Ishikawa (cell line): ENCODE results near the gene MGAT2.

Experiments
- CEBPB ChIP-seq: IDR thresholded peaks from 2 replicates; pipeline ENCODE4 v1.6.1; 2012
- CREB1 ChIP-seq: IDR thresholded peaks from 2 replicates; pipeline ENCODE4 v1.6.1; 2012; ENCODE audit warnings: low read depth
- EGR1 ChIP-seq: IDR thresholded peaks from 2 replicates; pipeline ENCODE4 v1.6.1; 2012
- EP300 ChIP-seq: IDR thresholded peaks from 2 replicates; pipeline ENCODE4 v1.6.1; 2012; ENCODE audit warnings: borderline replicate concordance
- FOXM1 ChIP-seq: IDR thresholded peaks from 2 replicates; pipeline ENCODE4 v1.6.1; 2012; ENCODE audit warnings: low read depth, borderline replicate concordance
- NFIC ChIP-seq: IDR thresholded peaks from 2 replicates; pipeline ENCODE4 v1.6.1; 2012
- RAD21 ChIP-seq: IDR thresholded peaks from 2 replicates; pipeline ENCODE4 v1.6.1; 2012; ENCODE audit warnings: low read depth
- REST ChIP-seq: IDR thresholded peaks from 2 replicates; pipeline ENCODE4 v1.6.1; 2012; ENCODE audit warnings: low read depth, mild to moderate bottlenecking
- TAF1 ChIP-seq: IDR thresholded peaks from 2 replicates; pipeline ENCODE4 v1.6.1; 2012; ENCODE audit warnings: low read depth, mild to moderate bottlenecking
- TCF12 ChIP-seq: IDR thresholded peaks from 2 replicates; pipeline ENCODE4 v1.6.1; 2012; ENCODE audit warnings: low read depth
- TEAD4 ChIP-seq: IDR thresholded peaks from 2 replicates; pipeline ENCODE4 v1.6.1; 2012
- YY1 ChIP-seq: IDR thresholded peaks from 2 replicates; pipeline ENCODE4 v1.6.1; 2012; ENCODE audit warnings: low read depth
- ZBTB7A ChIP-seq: IDR thresholded peaks from 2 replicates; pipeline ENCODE4 v1.6.1; 2012; ENCODE audit warnings: low read depth
- TF ChIP-seq, protein P1 (sequence below): IDR thresholded peaks from 2 replicates; pipeline ENCODE4 v1.6.1; 2012
- TF ChIP-seq, protein P2 (sequence below): IDR thresholded peaks from 2 replicates; pipeline ENCODE4 v1.6.1; 2012

Gene MGAT2

DNA sequence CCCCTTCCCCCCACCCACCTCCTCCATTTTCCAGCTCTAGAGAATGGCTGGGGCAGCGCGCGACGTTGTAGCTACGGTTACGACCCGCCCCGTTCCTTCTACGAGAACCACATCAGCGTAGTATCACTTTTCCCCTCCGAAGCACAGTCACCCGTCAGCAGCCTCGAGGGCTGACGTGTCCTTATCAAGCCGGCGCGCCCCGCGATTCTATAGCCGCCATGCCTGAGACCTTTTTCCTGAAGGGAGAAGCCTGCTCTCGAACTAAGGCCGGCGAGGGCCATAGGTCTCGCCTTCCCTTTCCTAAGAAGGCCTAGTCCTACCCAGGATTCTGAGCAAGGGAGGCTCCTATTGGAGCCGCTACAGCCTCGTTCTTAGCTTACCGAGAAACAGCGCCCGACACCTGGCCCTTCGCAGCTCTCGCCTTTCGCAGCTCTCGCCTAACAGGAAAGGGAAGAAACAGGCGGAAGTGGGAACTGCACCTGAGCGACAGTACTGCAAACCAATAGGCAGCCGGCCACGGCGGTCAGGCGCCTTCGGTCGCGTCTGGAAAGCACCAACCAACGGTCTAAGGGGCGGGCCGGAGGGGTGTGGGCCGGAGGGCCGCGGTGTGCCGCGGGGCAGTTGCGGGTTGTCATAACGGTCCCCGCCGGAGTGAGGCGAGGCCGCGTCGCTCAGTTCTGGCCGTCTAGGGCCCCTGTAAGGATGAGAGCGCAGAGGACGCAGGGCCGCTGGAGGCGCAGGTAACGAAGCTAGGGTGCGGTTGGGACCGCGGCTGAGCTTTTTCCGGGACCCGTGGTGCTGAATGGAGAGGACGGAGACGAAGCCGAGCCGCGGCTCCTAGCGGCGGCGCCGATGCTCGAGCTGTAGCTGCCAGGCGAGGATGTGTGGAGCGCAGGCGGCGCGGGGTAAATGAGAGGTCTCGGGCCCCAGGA, at the start of gene MGAT2, which contains the start of gene RPL36AL:
Gene MGAT2 (plus strand): TSS at position 618 of the 932 bp plus-strand sequence. CDS start 470 bp downstream, outside the sequence.
Gene RPL36AL (minus strand): TSS at position 445 of the 932 bp plus-strand sequence. CDS start 1,522 bp downstream, outside the sequence.
- TF ChIP-seq NFIC, result no peak
- TF ChIP-seq, protein P1, sequence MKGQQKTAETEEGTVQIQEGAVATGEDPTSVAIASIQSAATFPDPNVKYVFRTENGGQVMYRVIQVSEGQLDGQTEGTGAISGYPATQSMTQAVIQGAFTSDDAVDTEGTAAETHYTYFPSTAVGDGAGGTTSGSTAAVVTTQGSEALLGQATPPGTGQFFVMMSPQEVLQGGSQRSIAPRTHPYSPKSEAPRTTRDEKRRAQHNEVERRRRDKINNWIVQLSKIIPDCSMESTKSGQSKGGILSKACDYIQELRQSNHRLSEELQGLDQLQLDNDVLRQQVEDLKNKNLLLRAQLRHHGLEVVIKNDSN, result peak; percentile 87
- TF ChIP-seq FOXM1, result peak; percentile 23; the same call in 1 of the 2 replicates
- TF ChIP-seq, protein P2, sequence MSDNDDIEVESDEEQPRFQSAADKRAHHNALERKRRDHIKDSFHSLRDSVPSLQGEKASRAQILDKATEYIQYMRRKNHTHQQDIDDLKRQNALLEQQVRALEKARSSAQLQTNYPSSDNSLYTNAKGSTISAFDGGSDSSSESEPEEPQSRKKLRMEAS, result peak; percentile 62; the same call in 1 of the 2 replicates
- TF ChIP-seq TAF1, result peak; percentile 94
- peak; percentile 55; the same call in 1 of the 2 replicates for TF ChIP-seq YY1
- no peak for TF ChIP-seq REST

GRCh38 chr14:49574038-49574437, 46.6 kb upstream of the MGAT2 start:
- TF ChIP-seq ZBTB7A, result no peak
- TF ChIP-seq, protein P1, result no peak
- TF ChIP-seq TEAD4, result no peak
- TF ChIP-seq RAD21, result no peak

GRCh38 chr14:49578141-49578540, 42.5 kb upstream of the MGAT2 start:
- TF ChIP-seq ZBTB7A (no peak), NFIC (no peak), RAD21 (no peak), TAF1 (no peak), CREB1 (no peak), FOXM1 (no peak), CEBPB (no peak), YY1 (no peak), EGR1 (no peak), EP300 (no peak), TCF12 (no peak), TEAD4 (no peak), REST (no peak)
- TF ChIP-seq, protein P1, result no peak
- TF ChIP-seq, protein P2, result no peak

GRCh38 chr14:49579841-49580240, 40.8 kb upstream of the MGAT2 start:
- TF ChIP-seq, protein P1, result no peak
- TF ChIP-seq, protein P2, result no peak
- no peak for TF ChIP-seq RAD21
- TF ChIP-seq FOXM1, result no peak
- TF ChIP-seq CREB1, result no peak
- no peak for TF ChIP-seq EP300
- no peak for TF ChIP-seq CEBPB
- no peak for TF ChIP-seq NFIC
- no peak for TF ChIP-seq YY1
- no peak for TF ChIP-seq EGR1
- TF ChIP-seq TEAD4, result no peak
- no peak for TF ChIP-seq TCF12
- TF ChIP-seq TAF1, result no peak
